Measurements from ENCODE around the gene HBP1. TPM values are rescaled to one million over a fixed set of nuclear protein-coding genes. Genes with fewer than 3 reads are reported as not detected.

The HBP1 gene, protein sequence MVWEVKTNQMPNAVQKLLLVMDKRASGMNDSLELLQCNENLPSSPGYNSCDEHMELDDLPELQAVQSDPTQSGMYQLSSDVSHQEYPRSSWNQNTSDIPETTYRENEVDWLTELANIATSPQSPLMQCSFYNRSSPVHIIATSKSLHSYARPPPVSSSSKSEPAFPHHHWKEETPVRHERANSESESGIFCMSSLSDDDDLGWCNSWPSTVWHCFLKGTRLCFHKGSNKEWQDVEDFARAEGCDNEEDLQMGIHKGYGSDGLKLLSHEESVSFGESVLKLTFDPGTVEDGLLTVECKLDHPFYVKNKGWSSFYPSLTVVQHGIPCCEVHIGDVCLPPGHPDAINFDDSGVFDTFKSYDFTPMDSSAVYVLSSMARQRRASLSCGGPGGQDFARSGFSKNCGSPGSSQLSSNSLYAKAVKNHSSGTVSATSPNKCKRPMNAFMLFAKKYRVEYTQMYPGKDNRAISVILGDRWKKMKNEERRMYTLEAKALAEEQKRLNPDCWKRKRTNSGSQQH
- total RNA-seq (55.1 and 56.0 TPM in 2 replicates), polyA plus RNA-seq (66.0 and 81.7 TPM in 2 replicates)

DNA sequence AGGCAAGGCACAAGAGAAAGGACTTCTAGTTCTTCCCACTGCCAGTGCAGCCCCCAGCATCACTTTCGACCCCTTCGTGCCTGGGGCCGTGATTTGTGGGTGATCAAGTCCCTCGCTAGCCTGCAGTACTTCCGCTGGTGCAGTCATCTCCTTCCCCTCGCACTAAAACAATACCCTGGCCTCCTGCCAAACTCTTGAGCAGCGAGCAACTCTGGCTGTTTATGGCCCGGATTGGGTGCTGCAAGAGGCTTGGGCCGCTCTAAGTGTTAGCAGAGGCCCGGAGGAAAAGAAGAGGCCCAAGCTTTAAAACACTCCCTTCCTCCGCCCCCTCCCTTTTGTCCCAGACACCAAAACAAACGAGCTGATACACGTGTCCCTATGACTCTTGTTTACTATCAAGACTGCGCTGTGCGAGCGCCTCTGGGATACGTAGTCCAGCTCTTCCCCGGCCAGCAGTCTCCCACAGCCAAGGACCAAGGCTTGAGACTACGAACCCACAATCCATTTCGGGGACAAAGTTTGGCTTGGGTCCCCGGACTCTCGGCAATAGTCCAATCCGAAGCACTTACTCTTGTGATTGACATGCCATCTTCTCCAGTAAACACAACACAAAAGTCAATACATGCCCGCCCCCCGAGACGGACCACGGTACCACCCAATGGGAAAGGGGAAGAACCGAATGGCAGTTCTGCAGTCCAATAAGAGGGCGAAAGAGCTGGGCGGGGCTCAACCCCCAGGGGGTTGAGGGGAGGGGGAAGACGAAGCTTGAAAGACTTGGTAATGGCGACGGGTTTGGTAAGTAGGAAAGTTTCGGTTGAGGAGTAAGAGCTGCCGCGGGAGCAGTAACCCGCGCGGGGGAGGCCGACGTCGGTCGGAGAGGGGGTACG, at the start of gene HBP1:
TSS of gene HBP1 (plus strand) at position 771 of the 887 bp plus-strand sequence. CDS start 10,891 bp downstream, outside the sequence.
- TF ChIP-seq, protein P1, sequence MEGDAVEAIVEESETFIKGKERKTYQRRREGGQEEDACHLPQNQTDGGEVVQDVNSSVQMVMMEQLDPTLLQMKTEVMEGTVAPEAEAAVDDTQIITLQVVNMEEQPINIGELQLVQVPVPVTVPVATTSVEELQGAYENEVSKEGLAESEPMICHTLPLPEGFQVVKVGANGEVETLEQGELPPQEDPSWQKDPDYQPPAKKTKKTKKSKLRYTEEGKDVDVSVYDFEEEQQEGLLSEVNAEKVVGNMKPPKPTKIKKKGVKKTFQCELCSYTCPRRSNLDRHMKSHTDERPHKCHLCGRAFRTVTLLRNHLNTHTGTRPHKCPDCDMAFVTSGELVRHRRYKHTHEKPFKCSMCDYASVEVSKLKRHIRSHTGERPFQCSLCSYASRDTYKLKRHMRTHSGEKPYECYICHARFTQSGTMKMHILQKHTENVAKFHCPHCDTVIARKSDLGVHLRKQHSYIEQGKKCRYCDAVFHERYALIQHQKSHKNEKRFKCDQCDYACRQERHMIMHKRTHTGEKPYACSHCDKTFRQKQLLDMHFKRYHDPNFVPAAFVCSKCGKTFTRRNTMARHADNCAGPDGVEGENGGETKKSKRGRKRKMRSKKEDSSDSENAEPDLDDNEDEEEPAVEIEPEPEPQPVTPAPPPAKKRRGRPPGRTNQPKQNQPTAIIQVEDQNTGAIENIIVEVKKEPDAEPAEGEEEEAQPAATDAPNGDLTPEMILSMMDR (IDR thresholded peaks at IDR 0.05; ENCODE audit: low read depth, low read length) = no peak
- H3K4me3 ChIP-seq = peak within 1 kb of the TSS; percentile 74
- H3K4me1 ChIP-seq (ENCODE audit: low read depth) = peaks cover 17% of the 10 kb centered on the region
- no peaks in the 10 kb centered on the region for H3K27me3 ChIP-seq
- H3K9me3 ChIP-seq (ENCODE audit: low read depth) = no peaks in the 10 kb centered on the region
- peak within 1 kb of the TSS; percentile 98 for H3K27ac ChIP-seq
- no peaks in the 10 kb centered on the region for H3K36me3 ChIP-seq
- DNase-seq (ENCODE audit: low read depth in 1 of 2, low spot score in 1 of 2) = peak; percentile 98 to 100

DNA sequence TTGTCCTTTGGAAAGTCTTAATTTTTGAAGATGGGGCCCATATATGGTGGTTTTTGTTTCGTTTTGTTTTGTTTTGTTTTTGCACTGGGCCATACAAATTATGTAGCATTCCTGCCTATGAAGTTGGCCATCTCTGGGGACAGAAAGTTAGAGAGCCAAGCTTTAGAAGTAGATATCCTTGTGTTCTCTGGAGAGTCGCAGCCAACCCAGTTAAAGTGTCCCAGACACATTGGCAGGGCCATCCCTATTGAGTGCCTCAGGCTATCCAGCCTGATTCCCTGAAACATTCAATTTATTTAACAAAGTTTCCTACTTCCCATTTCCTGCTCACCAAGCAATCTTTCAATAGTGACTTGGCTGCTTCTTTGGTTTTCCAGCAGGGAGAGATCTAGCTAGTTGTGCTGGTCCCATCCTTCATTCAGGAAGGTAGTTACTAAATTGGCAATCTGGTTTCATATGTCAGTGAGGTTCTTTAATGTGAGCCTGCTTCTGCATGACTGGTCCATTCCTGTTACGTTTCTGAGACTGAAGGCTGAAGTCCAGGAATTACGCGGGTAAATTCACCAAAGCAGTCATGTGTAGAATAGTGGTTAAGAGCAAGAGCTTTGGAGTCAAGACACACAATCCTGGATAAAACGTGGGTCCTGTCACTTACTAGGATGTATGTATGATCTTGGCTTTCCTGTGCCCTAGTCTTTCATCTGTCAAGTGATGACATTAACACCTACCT, 49.3 kb upstream of the HBP1 start:
- Histone ChIP-seq H3K36me3 (no peaks in the 10 kb centered on the region), H3K27me3 (no peaks in the 10 kb centered on the region), H3K4me1 (ENCODE audit: low read depth) (peaks cover 29% of the 10 kb centered on the region), H3K27ac (peak overlapping the region; percentile 86), H3K4me3 (no peak overlapping the region), H3K9me3 (ENCODE audit: low read depth) (no peaks in the 10 kb centered on the region)
- DNase-seq (ENCODE audit: low read depth in 1 of 2, low spot score in 1 of 2) = no peak
- TF ChIP-seq, protein P1 (IDR thresholded peaks at IDR 0.05; ENCODE audit: low read depth, low read length) = no peak

DNA sequence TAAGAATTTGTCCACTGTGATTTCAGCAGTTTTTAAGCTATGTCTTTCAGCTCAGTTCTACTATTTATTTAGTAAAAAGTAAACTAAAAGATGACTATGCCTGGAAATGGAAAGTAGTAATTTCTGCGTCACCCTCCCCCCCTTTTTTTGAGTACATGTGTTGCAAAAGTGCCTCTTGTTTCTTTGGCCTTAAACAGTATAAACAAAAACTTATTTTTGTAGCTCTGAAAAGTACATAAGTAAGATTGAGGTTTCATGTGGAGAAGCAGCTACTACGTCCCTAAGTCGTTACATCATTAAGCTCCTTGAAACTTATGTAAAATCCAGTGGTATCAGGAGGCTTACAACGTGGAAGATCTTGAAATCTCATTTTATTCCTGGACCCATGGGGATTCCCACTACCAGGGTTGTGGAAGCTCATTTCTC, 46.3 kb upstream of the HBP1 start:
- H3K9me3 ChIP-seq (ENCODE audit: low read depth) = no peaks in the 10 kb centered on the region
- no peak overlapping the region for H3K4me3 ChIP-seq
- H3K36me3 ChIP-seq = no peaks in the 10 kb centered on the region
- TF ChIP-seq, protein P1 (IDR thresholded peaks at IDR 0.05; ENCODE audit: low read depth, low read length) = no peak
- H3K4me1 ChIP-seq (ENCODE audit: low read depth) = peaks cover 25% of the 10 kb centered on the region
- no peak for DNase-seq (ENCODE audit: low read depth in 1 of 2, low spot score in 1 of 2)
- no peak overlapping the region for H3K27ac ChIP-seq
- no peaks in the 10 kb centered on the region for H3K27me3 ChIP-seq

DNA sequence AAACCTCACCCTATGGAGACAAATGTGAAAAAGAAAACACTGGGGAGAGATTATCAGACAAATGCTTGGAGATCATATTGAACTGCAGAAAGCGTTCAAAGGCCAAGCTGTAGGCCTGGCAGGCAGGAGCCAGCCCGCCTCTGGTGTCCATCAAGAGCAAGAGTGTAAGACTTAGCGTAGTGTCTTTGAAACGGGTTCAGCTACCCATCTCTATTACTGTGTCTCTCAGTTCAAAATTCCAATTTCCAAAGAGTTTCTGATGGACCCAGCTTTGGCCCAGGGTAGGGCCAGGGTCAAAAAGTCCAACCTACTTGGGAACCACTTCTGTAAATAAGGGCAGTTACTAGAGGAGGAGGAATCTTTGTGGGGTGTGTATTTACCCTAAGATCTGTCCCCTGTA, 45.4 kb upstream of the HBP1 start:
- no peak overlapping the region for H3K4me3 ChIP-seq
- TF ChIP-seq, protein P1 (IDR thresholded peaks at IDR 0.05; ENCODE audit: low read depth, low read length) = no peak
- no peaks in the 10 kb centered on the region for H3K9me3 ChIP-seq (ENCODE audit: low read depth)
- peaks cover 16% of the 10 kb centered on the region for H3K4me1 ChIP-seq (ENCODE audit: low read depth)
- DNase-seq (ENCODE audit: low read depth in 1 of 2, low spot score in 1 of 2) = no peak
- no peaks in the 10 kb centered on the region for H3K36me3 ChIP-seq
- H3K27ac ChIP-seq = no peak overlapping the region
- H3K27me3 ChIP-seq = no peaks in the 10 kb centered on the region

DNA sequence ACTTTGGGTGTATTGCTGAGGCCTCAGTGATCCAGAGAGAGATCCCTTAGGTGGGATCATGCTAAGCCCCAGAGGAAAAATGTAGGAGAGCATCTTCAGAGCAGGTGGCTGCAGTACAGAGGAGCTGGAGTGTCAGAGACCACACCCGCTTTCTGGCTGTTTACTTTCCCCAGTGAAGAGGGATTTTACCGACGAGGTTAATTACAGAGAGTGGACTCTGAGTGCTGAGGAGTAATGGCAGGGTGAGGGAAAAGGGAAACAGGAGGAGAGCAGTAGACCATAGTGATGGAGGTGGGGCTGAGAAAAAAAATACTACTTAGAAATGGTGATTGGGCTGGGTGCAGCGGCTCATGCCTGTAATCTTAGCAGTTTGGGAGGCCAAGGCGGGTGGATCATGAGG, 43.3 kb upstream of the HBP1 start:
- TF ChIP-seq, protein P1 (IDR thresholded peaks at IDR 0.05; ENCODE audit: low read depth, low read length) = no peak
- no peak overlapping the region for H3K4me3 ChIP-seq
- H3K27me3 ChIP-seq = no peaks in the 10 kb centered on the region
- no peaks in the 10 kb centered on the region for H3K4me1 ChIP-seq (ENCODE audit: low read depth)
- H3K27ac ChIP-seq = no peak overlapping the region
- no peaks in the 10 kb centered on the region for H3K36me3 ChIP-seq
- DNase-seq (ENCODE audit: low read depth in 1 of 2, low spot score in 1 of 2) = no peak
- no peaks in the 10 kb centered on the region for H3K9me3 ChIP-seq (ENCODE audit: low read depth)
